Endothelial cell of umbilical vein (primary cell): Measurements from ENCODE around the gene SH3TC2.

ENCODE experiments used
- CTCF ChIP-seq, 2 donors: IDR thresholded peaks; 1 replicate in 1 of 2; 2 replicates in 1 of 2; pipeline ENCODE4 v1.5.1; 2011; ENCODE audit warnings: low read length in 2 of 2, mild to moderate bottlenecking in 2 of 2, moderate library complexity in 2 of 2, control low read depth in 1 of 2, inconsistent platforms in 1 of 2, low read depth in 1 of 2; ENCODE audit not compliant: insufficient read depth in 1 of 2; ENCODE audit errors: extremely low read depth in 1 of 2
- EZH2 ChIP-seq: IDR thresholded peaks from 2 replicates; pipeline ENCODE4 v1.6.1; 2012; ENCODE audit warnings: borderline replicate concordance, low read depth, mild to moderate bottlenecking, moderate library complexity, low read length, inconsistent platforms; ENCODE audit not compliant: severe bottlenecking
- GATA2 ChIP-seq: IDR thresholded peaks from 2 replicates; pipeline ENCODE4 v1.7.0; 2011; ENCODE audit warnings: low read depth, mild to moderate bottlenecking, moderate library complexity, mixed read lengths, low read length; ENCODE audit not compliant: insufficient read length, insufficient read depth
- MAX ChIP-seq: IDR thresholded peaks from 2 replicates; pipeline ENCODE4 v1.6.1; 2011; ENCODE audit not compliant: insufficient read depth, insufficient read length
- MYC ChIP-seq: IDR thresholded peaks from one replicate; pipeline ENCODE4 v1.6.1; 2011; ENCODE audit warnings: mild to moderate bottlenecking, low read depth, low read length
- POLR2A ChIP-seq: IDR thresholded peaks from 2 replicates; pipeline ENCODE4 v1.6.1; 2012; ENCODE audit warnings: low read depth, mild to moderate bottlenecking, control low read depth, low read length
- POLR2AphosphoS5 ChIP-seq: IDR thresholded peaks from 2 replicates; pipeline ENCODE4 v1.6.1; 2012; ENCODE audit warnings: low read depth, mild to moderate bottlenecking, control low read depth, low read length, moderate library complexity; ENCODE audit not compliant: insufficient read depth

GRCh38 chr5:149041242-149041641, 21.6 kb downstream of the SH3TC2 start:
- TF ChIP-seq POLR2A (no peak), CTCF (IDR thresholded peaks at IDR 0.05; ENCODE audit: extremely low read depth in 1 of 2, insufficient read depth in 1 of 2, low read depth in 1 of 2, low read length in 2 of 2) (no peak), POLR2AphosphoS5 (no peak), MAX (no peak), EZH2 (no peak), GATA2 (no peak), MYC (no peak)
